Natural killer cell (primary cell): ENCODE data around the gene DDO. TPM values are rescaled to one million over a fixed set of nuclear protein-coding genes. Genes with fewer than 3 reads are reported as not detected.

Experiments
- ATAC-seq, 3 donors: fragments of 150-1000 bp in 2 of 3; fragments of 200-7000 bp in 1 of 3; cut with Tn5 transposase; 1 replicate in 1 of 3; 2 replicates in 2 of 3; pipeline ENCODE4 v1.10.0; 2021; ENCODE audit warnings: mild to moderate bottlenecking in 2 of 3, moderate library complexity in 2 of 3
- DNase-seq, 2 donors: peaks; one replicate each; pipeline versions ENCODE4 v3.0.0 to v3.0.0-alpha.2; 2013 to 2021; ENCODE audit warnings: mixed read lengths in 1 of 2
- H3K27ac ChIP-seq: one replicate; pipeline ENCODE4 v1.5.1; 2013; ENCODE audit warnings: mild to moderate bottlenecking, low read length
- H3K27me3 ChIP-seq: one replicate; pipeline ENCODE4 v1.6.1; 2013; ENCODE audit warnings: low read length; ENCODE audit not compliant: control insufficient read depth, insufficient read depth
- H3K36me3 ChIP-seq: one replicate; pipeline ENCODE4 v1.6.1; 2013; ENCODE audit warnings: low read length; ENCODE audit not compliant: control insufficient read depth, insufficient read depth
- H3K4me1 ChIP-seq: one replicate; pipeline ENCODE4 v1.6.1; 2013; ENCODE audit warnings: low read length; ENCODE audit not compliant: control insufficient read depth, insufficient read depth
- H3K4me3 ChIP-seq: one replicate; pipeline ENCODE4 v1.5.1; 2013; ENCODE audit warnings: low read length
- H3K9me3 ChIP-seq: one replicate; pipeline ENCODE4 v1.6.1; 2013; ENCODE audit warnings: low read length; ENCODE audit not compliant: control insufficient read depth, insufficient read depth
- H3K27ac Mint-ChIP-seq, 2 donors: one replicate each; pipeline ENCODE4 v1.8.0; 2022; ENCODE audit warnings: mild to moderate bottlenecking in 2 of 2, mixed read lengths in 2 of 2, moderate library complexity in 1 of 2
- H3K27me3 Mint-ChIP-seq, 2 donors: one replicate each; pipeline ENCODE4 v1.8.0; 2022; ENCODE audit warnings: low read depth in 2 of 2, mixed read lengths in 2 of 2
- H3K36me3 Mint-ChIP-seq: one replicate; pipeline ENCODE4 v1.8.0; 2022; ENCODE audit warnings: mixed read lengths
- H3K4me1 Mint-ChIP-seq, 2 donors: one replicate each; pipeline ENCODE4 v1.8.0; 2022; ENCODE audit warnings: mixed read lengths in 2 of 2
- H3K4me3 Mint-ChIP-seq: one replicate; pipeline ENCODE4 v1.8.0; 2022; ENCODE audit warnings: mild to moderate bottlenecking, moderate library complexity, mixed read lengths
- H3K9me3 Mint-ChIP-seq, 2 donors: one replicate each; pipeline ENCODE4 v1.8.0; 2022; ENCODE audit warnings: mixed read lengths in 2 of 2
- WGBS: methylation state at CpG from one replicate; pipeline ENCODE4 v1.1.7; 2013; ENCODE audit warnings: missing lambda C conversion rate; ENCODE audit not compliant: insufficient coverage; 5-methylcytosine and 5-hydroxymethylcytosine counted together
- intact Hi-C: fragments of 100-400 bp; cut with micrococcal nuclease; formaldehyde crosslinking; loops from one replicate; pipeline ENCODE4 v1.14.2; 2022
- total RNA-seq, 4 donors: library from RNA; stranded (reverse); fragments of 120-200 nt in 1 of 4; gene quantifications; one replicate each; pipeline versions ENCODE4 v1.2.3 to v1.2.4, GENCODE V29; 2013 to 2022
- TF ChIP-seq, protein P1 (sequence below): fragments of 200-600 bp; IDR thresholded peaks from one replicate; pipeline ENCODE4 v1.8.0; 2022; ENCODE audit warnings: antibody characterized with exemption

Gene DDO
- total RNA-seq, 3 donors from 2014 or later (not counting 1 experiment from before 2014, with no cell fraction given) = 0.25 to 0.50 TPM; not detected in 1

DNA sequence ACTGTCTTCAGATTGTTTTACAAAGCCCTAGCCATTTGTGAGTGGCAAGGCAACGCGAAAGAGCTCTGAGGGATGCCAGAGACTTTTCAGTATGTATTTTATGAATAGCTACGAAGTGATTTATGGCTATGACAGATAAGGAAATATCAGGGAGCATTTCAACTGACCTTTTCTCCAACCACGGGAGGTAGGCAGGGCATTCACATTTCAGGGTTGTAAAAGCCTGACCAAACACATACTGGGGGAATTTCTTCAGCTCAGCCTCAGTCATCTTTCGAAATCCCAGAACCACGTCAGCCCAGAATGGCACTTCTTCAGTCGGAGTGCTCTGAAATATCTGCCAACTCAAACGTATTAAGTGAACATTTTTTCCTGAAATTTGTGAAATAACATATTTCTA, 10.8 kb downstream of the DDO start:
- no peak overlapping the region for H3K27ac ChIP-seq
- no peaks in the 10 kb centered on the region for H3K27me3 ChIP-seq
- intact Hi-C loops = no loop called here
- Mint-ChIP-seq H3K4me1 (peaks cover 0 to 7% of the 10 kb centered on the region in 2 donors), H3K27ac (no peak overlapping the region), H3K27me3 (peaks cover 0 to 7% of the 10 kb centered on the region in 2 donors), H3K36me3 (no peaks in the 10 kb centered on the region), H3K4me3 (no peak overlapping the region), H3K9me3 (no peaks in the 10 kb centered on the region)
- TF ChIP-seq, protein P1, sequence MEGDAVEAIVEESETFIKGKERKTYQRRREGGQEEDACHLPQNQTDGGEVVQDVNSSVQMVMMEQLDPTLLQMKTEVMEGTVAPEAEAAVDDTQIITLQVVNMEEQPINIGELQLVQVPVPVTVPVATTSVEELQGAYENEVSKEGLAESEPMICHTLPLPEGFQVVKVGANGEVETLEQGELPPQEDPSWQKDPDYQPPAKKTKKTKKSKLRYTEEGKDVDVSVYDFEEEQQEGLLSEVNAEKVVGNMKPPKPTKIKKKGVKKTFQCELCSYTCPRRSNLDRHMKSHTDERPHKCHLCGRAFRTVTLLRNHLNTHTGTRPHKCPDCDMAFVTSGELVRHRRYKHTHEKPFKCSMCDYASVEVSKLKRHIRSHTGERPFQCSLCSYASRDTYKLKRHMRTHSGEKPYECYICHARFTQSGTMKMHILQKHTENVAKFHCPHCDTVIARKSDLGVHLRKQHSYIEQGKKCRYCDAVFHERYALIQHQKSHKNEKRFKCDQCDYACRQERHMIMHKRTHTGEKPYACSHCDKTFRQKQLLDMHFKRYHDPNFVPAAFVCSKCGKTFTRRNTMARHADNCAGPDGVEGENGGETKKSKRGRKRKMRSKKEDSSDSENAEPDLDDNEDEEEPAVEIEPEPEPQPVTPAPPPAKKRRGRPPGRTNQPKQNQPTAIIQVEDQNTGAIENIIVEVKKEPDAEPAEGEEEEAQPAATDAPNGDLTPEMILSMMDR = no peak
- peaks cover 3% of the 10 kb centered on the region for H3K4me1 ChIP-seq
- H3K4me3 ChIP-seq = no peak overlapping the region
- H3K36me3 ChIP-seq = no peaks in the 10 kb centered on the region
- 67% methylated on average over 8 of the region's 8 CpGs for WGBS
- DNase-seq (no peak), ATAC-seq (no peak)
- H3K9me3 ChIP-seq = no peaks in the 10 kb centered on the region

DNA sequence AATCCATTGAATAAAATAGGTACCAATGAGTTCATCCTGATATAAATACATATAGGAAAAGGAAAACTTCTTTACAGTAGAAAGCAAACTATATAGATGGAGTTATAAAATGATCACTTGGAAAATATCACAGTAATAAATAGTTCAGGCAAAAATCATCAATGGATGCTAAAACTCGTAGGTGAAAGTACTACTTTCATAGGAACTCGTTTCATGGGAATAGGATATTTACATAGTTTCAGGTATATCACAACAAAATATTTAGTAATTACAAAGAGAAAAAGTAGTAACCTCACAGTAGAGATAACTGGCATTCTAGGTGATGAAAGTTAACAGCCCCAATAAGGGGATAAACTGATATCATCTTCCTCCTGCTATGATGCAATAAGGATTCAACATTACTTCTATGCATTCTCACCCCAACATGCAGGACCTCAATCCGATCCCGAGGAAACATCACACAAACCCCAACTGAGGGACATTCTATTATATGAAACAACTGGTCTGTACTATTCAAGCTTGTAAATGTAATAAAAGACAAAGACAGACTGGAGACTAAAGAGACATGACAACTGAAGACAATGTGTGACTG, 13.7 kb downstream of the DDO start:
- Histone ChIP-seq H3K36me3 (no peaks in the 10 kb centered on the region), H3K27me3 (no peaks in the 10 kb centered on the region), H3K9me3 (no peaks in the 10 kb centered on the region), H3K4me1 (peaks cover 5% of the 10 kb centered on the region), H3K27ac (no peak overlapping the region), H3K4me3 (no peak overlapping the region)
- Mint-ChIP-seq H3K9me3 (no peaks in the 10 kb centered on the region), H3K27me3 (peaks cover 0 to 9% of the 10 kb centered on the region in 2 donors), H3K4me1 (peaks cover 0 to 7% of the 10 kb centered on the region in 2 donors), H3K36me3 (no peaks in the 10 kb centered on the region), H3K27ac (no peak overlapping the region), H3K4me3 (no peak overlapping the region)
- intact Hi-C loops = no loop called here
- no peak for ATAC-seq
- TF ChIP-seq, protein P1 = no peak
- no peak for DNase-seq
- WGBS = no CpG with 5 or more reads among the region's 4 CpGs

DNA sequence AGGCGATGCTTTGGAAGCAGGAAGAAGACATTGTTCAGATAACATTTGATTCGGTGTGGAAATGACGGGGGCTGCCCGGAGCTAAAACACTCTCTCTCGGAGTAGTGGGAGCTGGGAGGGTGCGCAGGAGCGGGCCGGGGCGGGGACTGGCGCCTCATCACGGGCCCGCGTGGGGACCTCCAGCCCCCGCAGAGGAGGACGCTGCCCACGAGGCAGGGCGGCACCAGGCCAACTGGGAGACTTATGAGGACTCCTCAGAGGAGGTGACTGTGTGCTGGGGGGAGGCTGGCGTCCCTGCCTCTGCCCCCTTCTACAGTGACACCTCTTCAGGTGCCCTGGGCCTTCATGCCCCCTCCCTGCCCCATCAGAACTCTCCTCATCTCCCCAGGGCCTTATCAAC, 15.2 kb downstream of the DDO start:
- 81% methylated on average over 12 of the region's 18 CpGs for WGBS
- Histone ChIP-seq H3K27me3 (no peaks in the 10 kb centered on the region), H3K4me3 (no peak overlapping the region), H3K4me1 (peaks cover 5% of the 10 kb centered on the region), H3K9me3 (no peaks in the 10 kb centered on the region), H3K36me3 (no peaks in the 10 kb centered on the region), H3K27ac (no peak overlapping the region)
- ATAC-seq (no peak), DNase-seq (no peak)
- Mint-ChIP-seq H3K9me3 (no peaks in the 10 kb centered on the region), H3K27me3 (peaks cover 0 to 9% of the 10 kb centered on the region in 2 donors), H3K4me1 (peaks cover 0 to 7% of the 10 kb centered on the region in 2 donors), H3K27ac (no peak overlapping the region), H3K36me3 (no peaks in the 10 kb centered on the region), H3K4me3 (no peak overlapping the region)
- intact Hi-C loops = no loop called here
- TF ChIP-seq, protein P1 = no peak
